Trophoblast cell (in vitro differentiated cells and primary cell): ENCODE data around the gene NKX2-1.
"Not testable (repeated sequence)": the region's sequence is repeated elsewhere in the genome, so short reads cannot be mapped to it uniquely, and the experiment has no call there.

Experiments used
- DNase-seq, 2 donors: peaks; one replicate each; pipeline ENCODE4 v3.0.0-alpha.2; 2016
- H2AFZ ChIP-seq: 2 replicates; pipeline ENCODE4 v1.6.1; 2013; ENCODE audit warnings: low read length, moderate library complexity, mild to moderate bottlenecking; ENCODE audit not compliant: insufficient read depth, poor library complexity
- H2AK5ac ChIP-seq: 2 replicates; pipeline ENCODE4 v1.6.1; 2013; ENCODE audit warnings: mild to moderate bottlenecking, low read length
- H2BK120ac ChIP-seq: 2 replicates; pipeline ENCODE4 v1.6.1; 2013; ENCODE audit warnings: low read length, mild to moderate bottlenecking, moderate library complexity; ENCODE audit not compliant: insufficient read depth, poor library complexity
- H2BK12ac ChIP-seq: 2 replicates; pipeline ENCODE4 v1.6.1; 2013; ENCODE audit warnings: mild to moderate bottlenecking, low read length, moderate library complexity
- H2BK5ac ChIP-seq: 2 replicates; pipeline ENCODE4 v1.6.1; 2013; ENCODE audit warnings: low read length, low read depth, moderate library complexity, mild to moderate bottlenecking; ENCODE audit not compliant: poor library complexity
- H3K14ac ChIP-seq: 2 replicates; pipeline ENCODE4 v1.6.1; 2013; ENCODE audit warnings: mild to moderate bottlenecking, low read length
- H3K18ac ChIP-seq: 2 replicates; pipeline ENCODE4 v1.6.1; 2013; ENCODE audit warnings: mild to moderate bottlenecking, low read length
- H3K23ac ChIP-seq: 2 replicates; pipeline ENCODE4 v1.6.1; 2013; ENCODE audit warnings: low read length
- H3K27ac ChIP-seq: 2 replicates; pipeline ENCODE4 v1.5.1; 2013; ENCODE audit warnings: low read depth, mild to moderate bottlenecking, inconsistent platforms, low read length, moderate library complexity
- H3K27me3 ChIP-seq: 2 replicates; pipeline ENCODE4 v1.6.1; 2013; ENCODE audit warnings: inconsistent platforms, mild to moderate bottlenecking, low read length, moderate library complexity; ENCODE audit not compliant: insufficient read depth
- H3K36me3 ChIP-seq, 2 experiments: 1 replicate in 1 of 2; 2 replicates in 1 of 2; pipeline ENCODE4 v1.6.1; 2013; ENCODE audit warnings: low read length in 2 of 2, mild to moderate bottlenecking in 2 of 2, moderate library complexity in 1 of 2; ENCODE audit not compliant: insufficient read depth in 2 of 2, control insufficient read depth in 1 of 2
- H3K4ac ChIP-seq: 2 replicates; pipeline ENCODE4 v1.6.1; 2013; ENCODE audit warnings: low read depth, mild to moderate bottlenecking, low read length, moderate library complexity
- H3K4me1 ChIP-seq, 2 experiments: 1 replicate in 1 of 2; 2 replicates in 1 of 2; pipeline ENCODE4 v1.6.1; 2013; ENCODE audit warnings: low read length in 2 of 2, mild to moderate bottlenecking in 2 of 2, moderate library complexity in 1 of 2; ENCODE audit not compliant: insufficient read depth in 2 of 2, control insufficient read depth in 1 of 2
- H3K4me2 ChIP-seq: 2 replicates; pipeline ENCODE4 v1.6.1; 2013; ENCODE audit warnings: inconsistent platforms, mild to moderate bottlenecking, low read length, moderate library complexity
- H3K4me3 ChIP-seq: 2 replicates; pipeline ENCODE4 v1.5.1; 2013; ENCODE audit warnings: mild to moderate bottlenecking, low read depth, low read length, inconsistent platforms
- H3K79me1 ChIP-seq: one replicate; pipeline ENCODE4 v1.6.1; 2013; ENCODE audit warnings: low read length
- H3K79me2 ChIP-seq: 2 replicates; pipeline ENCODE4 v1.6.1; 2013; ENCODE audit warnings: low read length, mild to moderate bottlenecking; ENCODE audit not compliant: control insufficient read depth, insufficient read depth, poor library complexity
- H3K9ac ChIP-seq: 2 replicates; pipeline ENCODE4 v1.6.1; 2013; ENCODE audit warnings: mild to moderate bottlenecking, low read length
- H3K9me3 ChIP-seq: 2 replicates; pipeline ENCODE4 v1.6.1; 2013; ENCODE audit warnings: low read depth, mild to moderate bottlenecking, control low read depth, inconsistent platforms, low read length; ENCODE audit not compliant: insufficient read depth
- H4K12ac ChIP-seq: 2 replicates; pipeline ENCODE4 v1.6.1; 2013; ENCODE audit warnings: low read depth, mild to moderate bottlenecking, low read length, moderate library complexity
- H4K8ac ChIP-seq: 2 replicates; pipeline ENCODE4 v1.6.1; 2013; ENCODE audit warnings: low read depth, mild to moderate bottlenecking, low read length, moderate library complexity
- H4K91ac ChIP-seq: one replicate; pipeline ENCODE4 v1.6.1; 2013; ENCODE audit warnings: low read depth, mild to moderate bottlenecking, low read length, moderate library complexity
- WGBS: extraction: QIAGEN DNeasy Blood & Tissue Kit; methylation state at CpG from one replicate; pipeline ENCODE4 v1.1.7; 2013; ENCODE audit warnings: missing lambda C conversion rate; ENCODE audit not compliant: insufficient read length, insufficient coverage; ENCODE audit errors: extremely low coverage; 5-methylcytosine and 5-hydroxymethylcytosine counted together

Gene NKX2-1

GRCh38 chr14:36550899-36551298, 30.9 kb upstream of the NKX2-1 start:
- H3K9ac ChIP-seq = no peak overlapping the region
- no peaks in the 10 kb centered on the region for H3K4me1 ChIP-seq
- H3K4ac ChIP-seq = no peak overlapping the region
- no CpG with 5 or more reads among the region's 1 CpG for WGBS
- H3K36me3 ChIP-seq = no peaks in the 10 kb centered on the region
- H2AFZ ChIP-seq = no peak overlapping the region
- no peak overlapping the region for H4K91ac ChIP-seq
- no peaks in the 10 kb centered on the region for H3K79me2 ChIP-seq
- H3K4me3 ChIP-seq = no peak overlapping the region
- H2BK120ac ChIP-seq = no peak overlapping the region
- no peak overlapping the region for H2BK5ac ChIP-seq
- H3K4me2 ChIP-seq = no peak overlapping the region
- no peak overlapping the region for H3K23ac ChIP-seq
- H3K27me3 ChIP-seq = no peaks in the 10 kb centered on the region
- H3K14ac ChIP-seq = no peak overlapping the region
- no peak overlapping the region for H2BK12ac ChIP-seq
- no peaks in the 10 kb centered on the region for H3K9me3 ChIP-seq
- H4K12ac ChIP-seq = no peak overlapping the region
- no peak overlapping the region for H2AK5ac ChIP-seq
- no peak overlapping the region for H3K18ac ChIP-seq
- H3K79me1 ChIP-seq = no peaks in the 10 kb centered on the region
- DNase-seq = no peak
- no peak overlapping the region for H3K27ac ChIP-seq
- no peak overlapping the region for H4K8ac ChIP-seq

GRCh38 chr14:36544280-36544679, 24.2 kb upstream of the NKX2-1 start:
- whole genome bisulfite sequencing = no CpG with 5 or more reads among the region's 16 CpGs
- H3K4me2 ChIP-seq, H2AFZ ChIP-seq, H3K79me1 ChIP-seq, H3K27ac ChIP-seq, H3K27me3 ChIP-seq, H4K91ac ChIP-seq, H4K12ac ChIP-seq, H3K23ac ChIP-seq, H2BK12ac ChIP-seq, H3K4ac ChIP-seq, H3K4me1 ChIP-seq, H2AK5ac ChIP-seq, DNase-seq, H3K14ac ChIP-seq, H3K18ac ChIP-seq, H3K9me3 ChIP-seq, H2BK5ac ChIP-seq, H3K36me3 ChIP-seq, H3K79me2 ChIP-seq, H4K8ac ChIP-seq, H2BK120ac ChIP-seq, H3K4me3 ChIP-seq, H3K9ac ChIP-seq: not testable (repeated sequence)

GRCh38 chr14:36538051-36538450, 18.0 kb upstream of the NKX2-1 start:
- WGBS = no CpG with 5 or more reads among the region's 1 CpG
- H2AK5ac ChIP-seq = no peak overlapping the region

GRCh38 chr14:36529062-36529461, 9.0 kb upstream of the NKX2-1 start:
- DNase-seq = no peak
- Histone ChIP-seq H4K8ac (no peak overlapping the region), H3K23ac (no peak overlapping the region), H3K14ac (no peak overlapping the region), H3K9me3 (no peaks in the 10 kb centered on the region), H3K27me3 (peaks cover 29% of the 10 kb centered on the region), H4K12ac (no peak overlapping the region), H3K36me3 (no peaks in the 10 kb centered on the region), H2BK12ac (no peak overlapping the region), H2AK5ac (no peak overlapping the region), H3K4me3 (no peak overlapping the region), H3K27ac (no peak overlapping the region), H3K79me2 (no peaks in the 10 kb centered on the region), H2BK120ac (no peak overlapping the region), H3K4me2 (no peak overlapping the region), H3K79me1 (no peaks in the 10 kb centered on the region), H3K4ac (no peak overlapping the region), H3K9ac (no peak overlapping the region), H4K91ac (no peak overlapping the region), H3K18ac (no peak overlapping the region), H2BK5ac (no peak overlapping the region), H3K4me1 (peaks cover 2 to 6% of the 10 kb centered on the region in 2 experiments), H2AFZ (no peak overlapping the region)

More at GRCh38 chr14:36538051-36538450, 18.0 kb upstream of the NKX2-1 start:
- H3K4me3 ChIP-seq = no peak overlapping the region
- no peak overlapping the region for H3K27ac ChIP-seq
- no peaks in the 10 kb centered on the region for H3K79me2 ChIP-seq
- H4K12ac ChIP-seq = no peak overlapping the region
- no peaks in the 10 kb centered on the region for H3K79me1 ChIP-seq
- H3K9ac ChIP-seq = no peak overlapping the region
- no peak overlapping the region for H3K4ac ChIP-seq
- no peaks in the 10 kb centered on the region for H3K36me3 ChIP-seq
- H3K18ac ChIP-seq = no peak overlapping the region
- no peak for DNase-seq
- no peak overlapping the region for H3K14ac ChIP-seq
- H4K91ac ChIP-seq = no peak overlapping the region
- H2BK12ac ChIP-seq = no peak overlapping the region
- H3K23ac ChIP-seq = no peak overlapping the region
- no peak overlapping the region for H3K4me2 ChIP-seq
- H3K4me1 ChIP-seq = no peaks in the 10 kb centered on the region
- no peaks in the 10 kb centered on the region for H3K27me3 ChIP-seq
- H2BK5ac ChIP-seq = no peak overlapping the region
- H2AFZ ChIP-seq = no peak overlapping the region
- H4K8ac ChIP-seq = no peak overlapping the region
- H2BK120ac ChIP-seq = no peak overlapping the region
- H3K9me3 ChIP-seq = no peaks in the 10 kb centered on the region
